Mucosa of stomach (tissue), 1 donor: ENCODE measurements around the gene FFAR2.

Experiments used
- H3K27me3 ChIP-seq: one replicate; pipeline ENCODE4 v1.7.0; 2013; ENCODE audit warnings: mild to moderate bottlenecking, low read length; ENCODE audit not compliant: control insufficient read depth, insufficient read depth
- H3K36me3 ChIP-seq: one replicate; pipeline ENCODE4 v1.7.0; 2013; ENCODE audit warnings: low read length; ENCODE audit not compliant: control insufficient read depth, insufficient read depth
- H3K4me1 ChIP-seq: one replicate; pipeline ENCODE4 v1.7.0; 2013; ENCODE audit warnings: mild to moderate bottlenecking, low read length; ENCODE audit not compliant: control insufficient read depth, insufficient read depth
- H3K4me3 ChIP-seq: one replicate; pipeline ENCODE4 v1.7.0; 2013; ENCODE audit warnings: low read length
- H3K9ac ChIP-seq: one replicate; pipeline ENCODE4 v1.7.0; 2013; ENCODE audit warnings: mild to moderate bottlenecking, low read length, moderate library complexity
- H3K9me3 ChIP-seq: one replicate; pipeline ENCODE4 v1.7.0; 2013; ENCODE audit warnings: mild to moderate bottlenecking, low read length, moderate library complexity; ENCODE audit not compliant: control insufficient read depth
- donor health status: Pancreatic carcinoma.

Gene FFAR2

DNA sequence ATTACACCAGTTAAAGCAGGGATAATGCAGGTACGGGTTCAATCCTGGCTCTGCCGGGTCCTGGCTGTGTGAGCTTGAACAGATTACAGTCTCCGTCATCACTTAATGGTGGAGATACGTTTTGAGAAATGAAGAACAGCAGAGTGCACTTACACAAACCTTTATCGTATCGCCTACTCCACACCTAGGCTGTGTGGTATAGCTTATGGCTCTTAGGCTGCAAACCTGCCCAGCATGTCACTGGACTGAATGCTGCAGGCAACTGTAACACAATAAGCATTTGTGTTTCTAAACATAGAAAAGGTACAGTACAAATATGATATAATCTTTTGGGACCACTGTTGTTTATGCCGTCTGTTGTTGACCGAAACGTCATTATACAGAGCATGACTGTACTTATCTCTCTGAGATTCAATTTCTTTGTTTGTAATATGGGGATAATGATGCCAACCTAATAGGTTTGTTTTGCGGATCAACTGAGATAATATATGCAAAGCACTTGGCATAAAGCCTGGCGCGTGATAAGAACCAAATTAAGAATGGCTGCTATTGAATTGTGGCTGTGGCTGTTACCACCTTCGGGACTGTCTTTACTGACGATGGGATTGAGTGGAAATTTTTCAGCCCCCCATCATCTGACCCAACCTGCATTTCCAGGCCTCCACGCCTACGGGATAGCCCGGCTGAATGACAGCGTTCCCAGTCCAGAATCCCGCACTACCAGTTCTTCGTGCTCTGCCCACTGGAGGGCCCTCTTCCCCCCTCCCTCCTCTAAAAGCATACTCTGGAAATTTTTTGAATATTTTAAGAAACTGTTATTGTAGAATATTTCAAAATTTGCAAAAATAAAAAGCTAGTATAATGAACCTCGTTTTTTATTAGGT lies 31.0 kb downstream of the FFAR2 start:
- Histone ChIP-seq H3K4me3 (no peak overlapping the region), H3K27me3 (no peaks in the 10 kb centered on the region), H3K36me3 (no peaks in the 10 kb centered on the region), H3K9ac (no peak overlapping the region), H3K4me1 (no peaks in the 10 kb centered on the region), H3K9me3 (no peaks in the 10 kb centered on the region)

DNA sequence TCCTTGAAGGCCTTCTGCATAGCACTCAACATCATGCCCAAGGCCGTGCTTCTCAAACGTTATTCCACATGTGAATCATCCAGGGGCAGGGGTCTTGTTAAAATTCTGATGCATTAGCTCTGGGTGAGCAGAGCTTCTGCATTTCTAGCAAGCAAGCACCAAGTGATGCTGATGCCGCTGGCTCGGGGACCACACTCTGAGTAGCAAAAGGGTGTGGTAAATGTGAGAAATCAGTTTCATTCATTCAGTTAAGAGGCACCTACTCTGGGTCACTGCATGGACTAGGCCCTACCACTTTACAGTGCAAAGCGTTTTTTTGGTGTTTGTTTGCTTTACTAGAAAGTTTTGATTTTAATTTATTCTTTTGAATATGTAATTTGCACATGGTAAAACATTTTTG lies 35.0 kb downstream of the FFAR2 start:
- peaks cover 5% of the 10 kb centered on the region for H3K27me3 ChIP-seq
- H3K9ac ChIP-seq = no peak overlapping the region
- no peaks in the 10 kb centered on the region for H3K9me3 ChIP-seq
- H3K4me1 ChIP-seq = no peaks in the 10 kb centered on the region
- no peaks in the 10 kb centered on the region for H3K36me3 ChIP-seq
- no peak overlapping the region for H3K4me3 ChIP-seq

DNA sequence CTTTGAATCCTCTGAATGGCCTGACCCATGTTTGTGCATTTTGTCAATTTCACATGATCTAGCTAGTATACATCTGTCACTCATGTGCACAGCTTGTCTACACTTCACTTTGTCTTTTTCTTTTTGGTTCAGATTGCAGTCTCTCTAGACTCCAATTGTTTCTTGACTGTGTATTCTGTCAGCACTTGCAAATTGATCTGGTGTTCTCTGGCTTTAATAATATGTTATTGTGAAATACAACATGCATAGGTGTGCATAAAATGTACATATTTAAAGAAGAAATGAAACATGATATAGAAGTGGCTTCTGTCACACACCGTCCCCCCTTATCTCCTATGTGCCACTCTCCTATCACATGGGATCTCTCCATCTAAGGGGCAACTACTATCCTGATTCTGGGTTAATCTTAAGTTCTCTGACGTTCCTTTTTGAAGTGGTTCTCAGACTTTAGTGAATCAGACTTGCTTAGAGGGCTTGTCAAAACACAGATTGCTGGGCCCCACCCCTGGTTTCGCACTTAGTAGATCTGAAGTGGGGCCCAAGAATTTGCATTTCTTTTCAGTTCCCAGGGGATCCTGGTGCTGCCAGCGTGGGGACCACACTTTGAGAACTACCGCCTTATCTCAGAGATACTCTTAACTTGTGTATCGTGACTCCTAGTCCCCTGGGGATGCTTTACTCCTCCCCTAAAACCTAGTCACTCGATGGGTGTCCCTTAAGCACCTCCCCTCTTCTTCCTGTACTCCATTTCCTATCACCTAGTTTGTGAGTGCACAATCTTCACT lies 36.4 kb downstream of the FFAR2 start:
- Histone ChIP-seq H3K9ac (no peak overlapping the region), H3K36me3 (no peaks in the 10 kb centered on the region), H3K4me1 (no peaks in the 10 kb centered on the region), H3K9me3 (no peaks in the 10 kb centered on the region), H3K4me3 (no peak overlapping the region), H3K27me3 (peaks cover 8% of the 10 kb centered on the region)

DNA sequence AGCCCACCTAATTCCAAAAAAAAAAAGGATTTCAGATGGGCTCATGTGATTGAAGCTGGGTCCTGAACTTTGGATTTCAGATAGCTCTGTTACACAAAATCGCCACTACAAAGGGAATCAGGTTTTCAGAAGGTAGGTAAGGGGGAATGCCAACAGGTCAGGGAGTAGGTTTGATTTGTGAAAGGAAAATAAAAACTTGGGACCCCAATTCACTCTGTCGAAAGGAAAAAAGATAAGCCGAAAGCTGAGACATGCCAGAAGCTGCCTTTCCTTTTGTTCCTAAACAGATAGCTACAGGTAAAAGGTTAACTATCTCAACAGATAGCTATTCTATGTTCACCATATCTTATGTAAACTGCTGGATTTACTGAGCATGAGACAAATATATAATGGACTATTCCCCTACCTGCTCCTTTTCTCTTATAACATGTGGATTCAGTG lies 38.2 kb downstream of the FFAR2 start:
- H3K27me3 ChIP-seq = peaks cover 8% of the 10 kb centered on the region
- H3K4me1 ChIP-seq = no peaks in the 10 kb centered on the region
- H3K4me3 ChIP-seq = no peak overlapping the region
- H3K9ac ChIP-seq = no peak overlapping the region
- H3K9me3 ChIP-seq = no peaks in the 10 kb centered on the region
- H3K36me3 ChIP-seq = no peaks in the 10 kb centered on the region

DNA sequence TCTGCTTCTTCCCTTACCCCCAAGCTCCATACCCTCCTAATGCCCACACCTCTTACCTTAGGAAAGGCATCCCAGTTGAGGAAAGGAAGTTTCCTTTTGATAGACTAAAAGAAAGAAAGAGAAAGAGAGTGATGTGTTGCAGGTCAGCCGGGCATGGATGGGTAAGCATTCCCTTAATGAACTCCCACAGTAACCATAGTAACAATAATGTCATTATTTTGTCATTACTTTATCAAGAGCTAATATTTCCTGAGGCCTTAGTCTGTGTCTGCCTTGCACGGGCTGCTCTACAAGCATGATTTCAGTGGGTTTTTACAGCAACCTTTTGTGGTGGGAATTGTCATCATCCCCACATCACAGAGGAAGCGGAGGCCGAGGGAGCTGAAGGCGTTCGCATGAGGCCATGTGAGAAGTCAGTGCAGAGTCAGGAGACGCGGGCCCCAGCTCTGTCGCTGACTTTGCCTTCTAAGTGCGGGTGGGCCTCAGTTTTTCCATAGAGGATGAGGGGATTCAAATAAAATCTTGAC lies 39.7 kb downstream of the FFAR2 start:
- Histone ChIP-seq H3K9ac (no peak overlapping the region), H3K4me1 (no peaks in the 10 kb centered on the region), H3K9me3 (no peaks in the 10 kb centered on the region), H3K36me3 (no peaks in the 10 kb centered on the region), H3K27me3 (peaks cover 8% of the 10 kb centered on the region), H3K4me3 (no peak overlapping the region)

DNA sequence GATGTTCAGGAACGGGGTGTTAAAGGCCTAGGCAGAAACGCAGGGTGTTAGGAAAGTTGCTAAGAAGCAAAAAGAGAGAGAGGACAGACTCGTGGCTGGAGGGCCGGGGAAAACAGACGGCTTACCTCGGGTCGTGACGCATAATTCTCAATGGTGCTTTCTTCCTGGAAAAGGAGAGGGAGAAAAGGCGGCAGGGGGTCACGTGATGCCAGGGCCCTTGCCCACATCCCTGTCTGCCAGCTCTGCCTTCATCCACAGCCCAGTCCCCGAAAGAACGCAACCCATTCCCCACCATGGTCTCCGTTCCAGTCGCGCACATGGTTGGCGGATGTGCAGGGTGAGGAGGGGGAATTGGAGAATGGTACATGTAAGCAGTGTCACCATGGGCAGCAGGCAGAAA lies 40.6 kb downstream of the FFAR2 start:
- Histone ChIP-seq H3K4me3 (no peak overlapping the region), H3K27me3 (peaks cover 8% of the 10 kb centered on the region), H3K4me1 (no peaks in the 10 kb centered on the region)

DNA sequence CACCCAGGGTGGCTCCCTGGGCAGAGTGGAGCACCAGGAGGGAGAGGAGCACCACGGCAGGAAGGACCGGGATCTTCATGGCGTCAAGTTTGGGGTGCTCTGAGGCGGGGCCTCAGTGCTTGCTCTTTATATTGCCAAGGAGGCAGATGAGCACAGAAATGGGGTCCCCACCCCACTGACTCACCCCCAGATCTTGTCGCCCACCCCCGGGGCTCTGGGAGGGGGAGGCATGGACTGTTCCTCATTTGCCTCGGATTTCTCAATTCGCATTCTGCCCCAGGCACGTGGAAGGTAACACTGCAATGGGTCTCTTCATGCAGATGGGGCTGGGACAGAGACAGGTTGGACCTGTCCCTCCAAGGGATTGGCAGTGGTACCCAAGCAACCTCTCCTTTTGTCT lies 42.3 kb downstream of the FFAR2 start, which contains the start of gene KRTDAP:
Gene KRTDAP, minus strand, starts transcription at position 101 of the 400 bp plus-strand sequence. Its CDS starts 22 bp downstream, at position 79.
- no peak within 1 kb of the TSS for H3K4me3 ChIP-seq
- H3K9me3 ChIP-seq = no peaks in the 10 kb centered on the region
- H3K36me3 ChIP-seq = no peaks in the 10 kb centered on the region
- H3K27me3 ChIP-seq = peaks cover 12% of the 10 kb centered on the region
- H3K4me1 ChIP-seq = peaks cover 4% of the 10 kb centered on the region
- H3K9ac ChIP-seq = no peak within 1 kb of the TSS

More for the DNA sequence above, 40.6 kb downstream of the FFAR2 start:
- Histone ChIP-seq H3K9me3 (no peaks in the 10 kb centered on the region), H3K36me3 (no peaks in the 10 kb centered on the region), H3K9ac (no peak overlapping the region)

DNA sequence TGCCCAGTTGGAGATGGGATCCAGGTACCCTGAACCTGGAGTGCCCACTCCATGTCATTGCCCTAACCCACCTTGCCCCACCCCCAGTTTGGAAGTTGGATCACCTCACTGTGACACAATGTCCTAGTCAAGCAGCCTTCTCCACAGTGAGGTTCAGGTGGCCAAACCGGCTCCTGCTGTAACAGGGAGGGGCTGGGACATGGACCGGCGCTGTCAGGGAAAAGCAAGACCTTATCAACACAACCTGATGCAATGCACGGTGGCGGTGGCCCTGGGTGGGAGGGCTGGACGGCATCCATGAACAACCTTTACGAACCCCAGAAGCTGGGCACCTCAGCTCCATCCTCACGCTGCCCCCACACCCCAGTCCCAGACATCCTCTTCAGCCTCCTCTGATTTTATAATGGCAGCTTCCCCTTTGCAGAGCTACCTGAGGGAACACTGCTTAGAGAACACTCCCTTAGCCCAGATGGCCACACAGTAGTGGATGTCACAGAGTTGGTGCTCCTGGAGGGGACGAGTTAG lies 43.8 kb downstream of the FFAR2 start:
- no peak overlapping the region for H3K4me3 ChIP-seq
- H3K4me1 ChIP-seq = peaks cover 6% of the 10 kb centered on the region
- H3K27me3 ChIP-seq = peaks cover 8% of the 10 kb centered on the region
- no peaks in the 10 kb centered on the region for H3K36me3 ChIP-seq
- H3K9ac ChIP-seq = no peak overlapping the region
- H3K9me3 ChIP-seq = no peaks in the 10 kb centered on the region

DNA sequence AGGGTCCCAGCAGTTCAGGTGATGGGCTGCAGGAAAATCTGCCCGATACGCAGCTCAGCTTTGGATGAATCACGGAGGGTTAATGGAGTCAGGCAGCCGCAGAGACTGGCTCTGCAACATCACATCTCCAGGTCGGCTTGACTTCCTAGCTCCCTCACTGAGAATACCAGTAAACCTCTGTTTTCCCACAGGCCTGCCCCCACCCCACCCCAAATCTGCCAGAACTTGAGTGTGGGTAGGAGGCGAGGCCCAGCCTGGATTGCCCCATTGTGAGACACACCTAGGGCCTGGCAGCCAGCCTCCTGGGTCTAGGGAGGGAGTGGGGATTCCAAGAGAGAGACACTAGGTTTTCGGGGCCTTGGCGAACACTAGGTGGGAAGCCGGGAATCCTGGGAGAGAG lies 45.9 kb downstream of the FFAR2 start:
- Histone ChIP-seq H3K27me3 (peaks cover 4% of the 10 kb centered on the region), H3K9me3 (no peaks in the 10 kb centered on the region), H3K36me3 (no peaks in the 10 kb centered on the region), H3K9ac (no peak overlapping the region), H3K4me3 (no peak overlapping the region), H3K4me1 (peaks cover 6% of the 10 kb centered on the region)

DNA sequence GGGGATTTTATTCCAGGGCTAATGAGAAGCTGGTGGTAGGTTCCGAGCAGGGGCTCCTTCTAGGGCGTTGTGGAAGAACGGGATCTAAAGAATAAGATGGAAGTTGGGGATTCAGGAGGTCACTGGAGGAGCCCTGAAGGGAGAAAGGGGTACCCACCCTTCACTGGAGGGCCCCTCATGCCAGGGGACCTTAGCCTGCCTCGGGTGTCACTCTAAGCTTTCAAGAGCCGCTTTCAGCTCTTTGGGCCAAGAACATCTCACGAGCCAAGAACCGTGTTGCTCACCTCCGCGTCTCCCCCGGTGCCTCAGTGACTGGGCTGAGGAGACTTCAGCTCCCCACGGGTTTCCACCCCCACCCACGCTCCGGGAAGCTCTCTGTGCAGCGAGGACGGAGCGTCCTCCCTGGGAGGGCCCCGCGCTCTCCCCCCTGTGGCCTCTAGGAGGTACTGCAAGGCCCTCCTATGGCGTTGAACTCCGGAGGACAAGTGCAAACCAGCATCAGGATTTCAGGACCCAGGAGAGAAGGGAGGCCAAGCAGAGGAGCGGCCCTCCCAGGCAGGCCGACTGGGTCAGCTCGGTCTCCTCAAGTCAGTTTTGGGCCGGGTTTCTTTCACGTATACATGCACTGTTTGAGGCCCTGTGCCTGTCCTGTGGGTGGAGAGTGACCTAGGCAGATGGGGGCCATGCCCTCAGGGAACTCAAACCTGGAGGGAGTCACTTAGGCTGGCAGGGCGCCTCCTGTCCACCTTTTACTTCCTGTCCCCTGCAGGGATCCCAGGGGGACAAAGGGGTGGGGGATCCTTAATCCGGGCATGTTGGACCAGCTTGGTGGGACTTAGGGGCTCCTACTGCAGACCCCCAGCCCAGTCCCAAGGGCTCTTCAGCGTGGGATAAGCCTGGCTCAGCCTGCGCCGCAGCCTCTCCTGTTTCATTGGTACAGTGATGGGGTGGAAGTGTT lies 47.3 kb downstream of the FFAR2 start:
- Histone ChIP-seq H3K9ac (no peak overlapping the region), H3K9me3 (no peaks in the 10 kb centered on the region), H3K27me3 (peaks cover 4% of the 10 kb centered on the region), H3K4me3 (no peak overlapping the region), H3K4me1 (peaks cover 6% of the 10 kb centered on the region), H3K36me3 (no peaks in the 10 kb centered on the region)

DNA sequence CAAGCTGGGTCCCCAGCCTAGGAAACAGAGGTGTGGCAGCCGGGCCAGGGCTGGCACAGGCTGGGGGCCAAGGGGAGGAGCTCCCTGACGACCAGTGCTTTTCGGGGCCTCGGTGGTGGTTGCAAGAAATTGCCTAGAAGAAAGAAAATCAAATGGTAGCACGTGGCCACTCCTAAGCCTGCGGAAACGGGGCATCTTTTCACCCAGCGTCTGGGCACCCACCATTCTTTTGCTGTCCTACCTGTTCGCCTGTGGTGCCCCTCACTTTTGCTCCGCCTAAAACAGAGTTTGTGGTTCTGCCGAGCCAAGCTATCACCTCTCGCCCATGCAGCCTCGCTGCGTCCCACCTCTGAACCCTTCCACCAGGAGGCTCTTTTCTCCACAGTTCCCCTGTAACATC lies 49.3 kb downstream of the FFAR2 start:
- Histone ChIP-seq H3K9ac (no peak overlapping the region), H3K9me3 (no peaks in the 10 kb centered on the region), H3K4me3 (no peak overlapping the region), H3K36me3 (no peaks in the 10 kb centered on the region), H3K4me1 (peaks cover 6% of the 10 kb centered on the region), H3K27me3 (peaks cover 4% of the 10 kb centered on the region)
